Activated CD4-positive, alpha-beta T cell treated with anti-CD3 and anti-CD28 coated beads, Interleukin-2, amount 50 U/mL, for 16 hours (primary cell): ENCODE data around the gene GABRA5.
"Not testable (repeated sequence)": the region's sequence is repeated elsewhere in the genome, so short reads cannot be mapped to it uniquely, and the experiment has no call there.

Source experiments
- DNase-seq: peaks from one replicate; pipeline ENCODE4 v3.0.0-alpha.2; 2020

Gene GABRA5

GRCh38 chr15:26866298-26867199 is at the start of gene GABRA5:
TSS of gene GABRA5 (plus strand) at chr15:26867062. CDS start at chr15:26869249, 2,187 bp downstream.
- no peak for DNase-seq

- DNase-seq, result not testable (repeated sequence)
Observed at GRCh38 chr15:26831191-26831590, 35.7 kb upstream of the GABRA5 start.

- DNase-seq, result no peak
Observed at GRCh38 chr15:26831951-26832350, 34.9 kb upstream of the GABRA5 start.

GRCh38 chr15:26838742-26839460 is 28.0 kb upstream of the GABRA5 start:
- peak; percentile 36 for DNase-seq

GRCh38 chr15:26841514-26841913 is 25.3 kb upstream of the GABRA5 start:
- DNase-seq, result no peak

- DNase-seq, result no peak
Observed at GRCh38 chr15:26841941-26842340, 24.9 kb upstream of the GABRA5 start.

GRCh38 chr15:26842391-26842790 is 24.5 kb upstream of the GABRA5 start:
- no peak for DNase-seq

GRCh38 chr15:26844901-26845300 is 22.0 kb upstream of the GABRA5 start:
- DNase-seq, result no peak

GRCh38 chr15:26848498-26848897 is 18.4 kb upstream of the GABRA5 start:
- DNase-seq, result no peak

- no peak for DNase-seq
Observed at GRCh38 chr15:26850161-26850560, 16.7 kb upstream of the GABRA5 start.

- DNase-seq, result no peak
Observed at GRCh38 chr15:26852980-26853379, 13.9 kb upstream of the GABRA5 start.

- no peak for DNase-seq
Observed at GRCh38 chr15:26854435-26854834, 12.4 kb upstream of the GABRA5 start.

GRCh38 chr15:26864664-26865191 is 2.1 kb upstream of the GABRA5 start:
- peak; percentile 20 for DNase-seq

- no peak for DNase-seq
Observed at GRCh38 chr15:26867200-26868007, 542 bp downstream of the GABRA5 start.

GRCh38 chr15:26868029-26868685 is 1.3 kb downstream of the GABRA5 start:
- DNase-seq, result no peak

GRCh38 chr15:26869628-26870027 is 2.8 kb downstream of the GABRA5 start:
- DNase-seq, result no peak

GRCh38 chr15:26870346-26870745 is 3.5 kb downstream of the GABRA5 start:
- no peak for DNase-seq

GRCh38 chr15:26872206-26872605 is 5.3 kb downstream of the GABRA5 start:
- no peak for DNase-seq

- no peak for DNase-seq
Observed at GRCh38 chr15:26873846-26874245, 7.0 kb downstream of the GABRA5 start.

- DNase-seq, result no peak
Observed at GRCh38 chr15:26874774-26875475, 8.1 kb downstream of the GABRA5 start.

GRCh38 chr15:26875476-26875850 is 8.6 kb downstream of the GABRA5 start:
- no peak for DNase-seq

GRCh38 chr15:26877831-26878230 is 11.0 kb downstream of the GABRA5 start:
- no peak for DNase-seq
